Measurements from ENCODE around the gene PRDM16.

Gene PRDM16

GRCh38 chr1:3332043-3332442 lies 263.0 kb downstream of the PRDM16 start:
- no peaks in the 10 kb centered on the region for H3K27me3 ChIP-seq (replicated peaks; ENCODE audit: control insufficient read depth, insufficient read depth, low read length)
- DNase-seq (ENCODE audit: extremely low read depth, insufficient read length): no peak
- no peak for TF ChIP-seq CTCF (IDR thresholded peaks at IDR 0.05; ENCODE audit: insufficient read depth, low read length, poor library complexity, severe bottlenecking)
- no peak overlapping the region for H3K4me3 ChIP-seq (replicated peaks; ENCODE audit: low read depth, low read length)
- no peaks in the 10 kb centered on the region for H3K36me3 ChIP-seq (ENCODE audit: control insufficient read depth, insufficient read depth, low read length)

- no peak for DNase-seq (ENCODE audit: extremely low read depth, insufficient read length)
- no peak for TF ChIP-seq CTCF (IDR thresholded peaks at IDR 0.05; ENCODE audit: insufficient read depth, low read length, poor library complexity, severe bottlenecking)
- H3K27me3 ChIP-seq (replicated peaks; ENCODE audit: control insufficient read depth, insufficient read depth, low read length): no peaks in the 10 kb centered on the region
- no peaks in the 10 kb centered on the region for H3K36me3 ChIP-seq (ENCODE audit: control insufficient read depth, insufficient read depth, low read length)
- H3K4me3 ChIP-seq (replicated peaks; ENCODE audit: low read depth, low read length): no peak overlapping the region
These were observed 263.7 kb downstream of the PRDM16 start for GRCh38 chr1:3332662-3333061.

GRCh38 chr1:3333903-3334302 lies 264.9 kb downstream of the PRDM16 start:
- Histone ChIP-seq H3K4me3 (replicated peaks; ENCODE audit: low read depth, low read length) (no peak overlapping the region), H3K36me3 (ENCODE audit: control insufficient read depth, insufficient read depth, low read length) (no peaks in the 10 kb centered on the region), H3K27me3 (replicated peaks; ENCODE audit: control insufficient read depth, insufficient read depth, low read length) (no peaks in the 10 kb centered on the region)
- no peak for DNase-seq (ENCODE audit: extremely low read depth, insufficient read length)
- TF ChIP-seq CTCF (IDR thresholded peaks at IDR 0.05; ENCODE audit: insufficient read depth, low read length, poor library complexity, severe bottlenecking): no peak

- TF ChIP-seq CTCF (IDR thresholded peaks at IDR 0.05; ENCODE audit: insufficient read depth, low read length, poor library complexity, severe bottlenecking): no peak
- DNase-seq (ENCODE audit: extremely low read depth, insufficient read length): no peak
- Histone ChIP-seq H3K4me3 (replicated peaks; ENCODE audit: low read depth, low read length) (no peak overlapping the region), H3K36me3 (ENCODE audit: control insufficient read depth, insufficient read depth, low read length) (no peaks in the 10 kb centered on the region), H3K27me3 (replicated peaks; ENCODE audit: control insufficient read depth, insufficient read depth, low read length) (no peaks in the 10 kb centered on the region)
These were observed 265.4 kb downstream of the PRDM16 start for GRCh38 chr1:3334366-3334765.

GRCh38 chr1:3335754-3336640 lies 267.0 kb downstream of the PRDM16 start:
- Histone ChIP-seq H3K27me3 (replicated peaks; ENCODE audit: control insufficient read depth, insufficient read depth, low read length) (no peaks in the 10 kb centered on the region), H3K36me3 (ENCODE audit: control insufficient read depth, insufficient read depth, low read length) (no peaks in the 10 kb centered on the region), H3K4me3 (replicated peaks; ENCODE audit: low read depth, low read length) (no peak overlapping the region)
- DNase-seq (ENCODE audit: extremely low read depth, insufficient read length): no peak
- no peak for TF ChIP-seq CTCF (IDR thresholded peaks at IDR 0.05; ENCODE audit: insufficient read depth, low read length, poor library complexity, severe bottlenecking)

Measured in GM06990 (cell line).